Activated naive CD4-positive, alpha-beta T cell treated with Interleukin-2 at 50 U/mL for 16 hours (primary cell): ENCODE results near the gene LTK.

Experiments used
- DNase-seq: peaks from one replicate; pipeline ENCODE4 v3.0.0-alpha.2; 2020

LTK gene

DNA sequence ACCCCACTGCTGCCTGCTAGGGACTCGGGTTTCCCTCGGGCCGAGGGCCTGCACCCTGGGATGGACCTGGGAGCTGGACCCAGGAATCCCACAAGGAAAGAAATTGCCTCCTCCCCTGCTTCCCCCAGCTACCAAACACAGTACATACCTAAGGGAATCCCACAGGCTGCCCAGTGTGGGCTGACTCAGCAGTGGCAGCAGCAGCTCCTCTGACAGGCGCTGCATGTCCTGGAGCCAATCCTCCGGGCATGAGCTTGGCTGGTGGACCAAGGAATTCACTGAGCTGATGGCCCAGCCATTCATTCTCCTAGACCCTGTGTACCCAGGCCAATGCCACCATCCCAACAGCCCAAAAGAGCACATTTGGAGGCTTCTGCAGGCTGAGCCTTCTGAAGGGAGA is 9.5 kb upstream of the LTK start:
- no peak for DNase-seq

DNA sequence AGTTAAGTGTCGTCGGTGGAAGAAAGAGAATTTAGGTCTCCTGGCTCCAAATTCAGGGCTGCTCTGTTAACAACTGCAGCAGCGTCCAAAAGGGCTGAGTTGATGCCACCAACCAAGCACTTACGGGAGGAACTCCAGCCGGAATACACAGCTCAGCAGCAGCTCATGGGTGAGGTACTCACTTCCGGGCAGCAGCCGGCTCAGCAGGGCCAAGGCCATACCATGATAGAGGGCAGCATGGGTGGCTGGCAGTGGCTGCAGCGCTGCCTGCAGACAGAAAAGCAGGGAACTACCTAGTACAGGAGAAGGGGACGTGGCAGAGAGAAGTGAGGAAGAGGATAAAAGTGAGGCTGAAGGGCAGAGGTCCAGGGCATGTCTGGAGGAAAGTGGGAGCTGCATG is 8.0 kb upstream of the LTK start:
- no peak for DNase-seq

DNA sequence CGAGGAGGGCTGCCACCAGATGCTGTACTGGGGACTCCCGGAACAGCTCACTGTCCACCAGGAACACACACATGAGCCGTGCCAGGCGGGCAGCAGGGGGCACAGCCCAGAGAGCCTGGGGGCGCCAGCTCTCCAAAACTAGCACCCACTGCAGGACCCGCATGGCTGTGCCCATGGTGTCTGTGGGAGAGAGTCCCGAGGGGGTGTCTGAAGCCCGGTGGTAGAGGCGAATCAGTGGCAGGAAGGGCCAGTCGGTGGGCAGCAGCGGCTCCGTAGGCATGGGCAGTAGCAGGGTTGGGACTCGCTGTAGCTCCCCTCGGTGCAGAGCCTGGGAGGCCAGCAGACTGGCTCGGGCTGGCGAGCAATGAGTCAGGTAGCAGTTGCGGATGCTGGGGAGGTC is 7.0 kb upstream of the LTK start:
- no peak for DNase-seq

DNA sequence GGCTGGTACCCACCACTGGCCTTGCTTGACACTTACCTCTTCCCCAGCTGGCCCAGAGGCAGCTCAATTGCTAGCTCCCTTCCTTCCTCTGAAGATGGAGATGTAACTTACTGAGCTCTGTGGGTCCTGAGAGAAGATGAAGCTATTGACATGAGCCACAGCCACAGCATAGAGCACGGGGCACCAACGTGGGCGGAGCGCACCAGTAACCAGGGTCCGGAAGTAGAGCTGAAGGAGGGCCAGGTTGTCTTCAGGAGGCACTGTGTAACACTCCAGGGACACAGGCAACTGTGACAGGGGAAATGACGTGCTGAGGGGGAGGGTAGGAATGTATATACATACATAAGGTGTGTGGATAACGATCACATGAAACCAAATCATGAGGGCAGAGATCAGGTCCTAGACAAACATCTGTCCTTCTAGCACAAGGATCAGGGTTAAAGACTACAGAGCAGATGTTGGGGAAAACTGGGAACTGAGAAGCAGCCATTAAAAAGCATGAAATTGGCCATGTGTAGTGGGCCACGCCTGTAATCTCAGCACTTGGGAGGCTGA is 4.3 kb upstream of the LTK start:
- DNase-seq, result no peak

- DNase-seq, result peak; percentile 31
Observed at GRCh38 chr15:41512940-41513505, 604 bp downstream of the LTK start.

- no peak for DNase-seq
Observed at GRCh38 chr15:41512512-41512939, 1.1 kb downstream of the LTK start.

- peak; percentile 29 for DNase-seq
Observed at GRCh38 chr15:41511899-41512369, 1.7 kb downstream of the LTK start.

DNA sequence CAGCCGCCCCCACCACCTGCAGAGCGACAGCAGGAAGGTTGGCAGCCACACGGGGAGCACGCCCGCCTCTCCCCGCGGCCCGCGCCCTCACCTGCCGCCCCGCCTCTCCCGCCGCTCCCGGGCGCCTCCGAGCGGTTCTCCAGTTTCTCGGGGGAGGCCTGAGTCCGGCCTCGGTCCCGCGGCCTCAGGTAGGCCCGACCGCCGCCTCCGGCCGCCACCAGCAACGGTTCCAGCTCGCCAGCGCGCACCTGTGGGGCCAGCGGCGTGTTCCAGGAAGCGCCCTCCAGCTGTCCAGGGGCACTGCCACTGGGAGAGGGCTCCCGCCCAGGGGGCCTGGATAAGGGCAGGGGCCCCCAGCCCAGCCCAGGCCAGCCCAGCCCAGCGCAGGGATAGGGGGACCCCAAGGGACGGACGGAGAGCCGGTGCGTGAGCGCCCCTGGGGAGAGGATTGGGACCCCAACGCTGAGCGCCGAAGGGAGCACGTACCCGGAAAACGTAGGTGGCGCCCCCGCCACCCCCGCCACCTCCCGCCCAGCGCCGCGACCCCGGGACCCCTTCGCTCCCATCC is 2.2 kb downstream of the LTK start:
- DNase-seq, result no peak

DNA sequence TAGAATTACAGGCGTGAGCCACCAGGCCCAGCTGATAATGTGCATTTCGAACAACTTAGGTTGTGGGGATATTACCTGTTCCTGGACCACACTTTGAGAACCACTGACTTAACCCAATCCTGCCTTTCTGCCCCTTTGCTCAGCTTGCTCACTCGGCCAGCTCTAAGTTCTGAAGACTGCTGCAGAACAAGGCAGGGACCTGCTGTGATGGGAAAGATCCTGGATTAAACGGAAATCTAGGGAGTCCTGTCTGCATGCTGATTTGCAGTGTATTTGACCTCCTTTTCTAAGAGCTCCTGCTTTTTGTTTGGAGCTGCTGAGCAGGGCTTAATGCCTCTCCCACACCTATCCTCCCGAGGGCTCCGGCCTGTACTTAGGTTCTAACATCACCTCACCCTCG is 2.9 kb downstream of the LTK start:
- DNase-seq, result no peak

- DNase-seq, result no peak
Observed at GRCh38 chr15:41507820-41508290, 5.8 kb downstream of the LTK start.

- DNase-seq, result no peak
Observed at GRCh38 chr15:41506796-41507341, 6.8 kb downstream of the LTK start.

GRCh38 chr15:41505776-41506175 is 7.9 kb downstream of the LTK start:
- no peak for DNase-seq

- no peak for DNase-seq
Observed at GRCh38 chr15:41504751-41505492, 8.7 kb downstream of the LTK start.

DNA sequence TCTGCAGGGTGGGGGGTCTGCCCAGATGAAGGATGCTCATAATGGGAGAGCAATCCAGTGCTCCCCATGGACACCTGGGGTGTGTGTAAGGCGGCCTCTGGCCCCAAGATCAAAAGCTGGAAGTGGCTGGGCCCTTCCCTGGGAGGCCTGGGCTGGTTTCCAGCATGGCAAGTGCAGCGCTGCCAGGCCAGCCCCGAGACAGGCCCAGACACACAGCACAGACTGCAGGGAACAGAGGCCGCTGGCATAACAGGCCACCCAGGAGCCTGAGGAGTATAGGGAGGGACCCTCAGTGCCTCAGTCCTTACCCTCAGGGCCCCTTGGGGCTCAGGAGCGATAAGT is 10.0 kb downstream of the LTK start:
- DNase-seq, result no peak

GRCh38 chr15:41502795-41503668 is 10.6 kb downstream of the LTK start:
- DNase-seq, result no peak

- peak; percentile 39 for DNase-seq
Observed at GRCh38 chr15:41501931-41502794, 11.5 kb downstream of the LTK start.

GRCh38 chr15:41501191-41501917 is 12.3 kb downstream of the LTK start:
- peak; percentile 49 for DNase-seq

GRCh38 chr15:41499109-41499851 is 14.3 kb downstream of the LTK start:
- DNase-seq, result no peak

DNA sequence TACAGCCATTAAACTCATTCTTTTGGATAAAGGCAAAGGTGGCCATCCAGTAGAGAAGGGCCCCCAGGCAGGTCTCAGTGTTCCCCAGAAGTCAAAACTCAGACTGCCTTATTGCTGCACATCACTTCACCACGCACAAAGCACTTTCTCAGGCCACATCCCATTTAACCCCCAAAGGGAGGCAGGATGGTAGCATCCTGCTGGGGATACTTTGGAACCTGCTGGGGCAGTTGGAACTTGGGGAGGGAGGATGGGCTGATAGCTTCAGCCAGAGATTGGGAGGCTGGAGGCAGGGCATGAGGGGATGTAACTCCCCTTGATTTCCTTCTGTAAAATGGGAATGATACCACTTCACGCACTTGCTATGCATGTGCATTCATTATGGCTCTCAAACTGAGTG is 15.0 kb downstream of the LTK start:
- no peak for DNase-seq
